Left lung (tissue), 10 donors: Measurements from ENCODE around the gene HYPK. TPM values are rescaled to one million over a fixed set of nuclear protein-coding genes. Genes with fewer than 3 reads are reported as not detected.

ENCODE experiments used
- ATAC-seq: fragments of 200-7000 bp; cut with Tn5 transposase; one replicate; pipeline ENCODE4 v1.9.1; 2020; ENCODE audit warnings: moderate library complexity
- DNase-seq, 4 donors: peaks; one replicate each; pipeline ENCODE4 v3.0.0-alpha.2; 2013 to 2020
- H3K27ac ChIP-seq, 2 donors: fragments of 200-600 bp; sonication (generic) in 1 of 2; one replicate each; pipeline versions ENCODE4 v1.5.0 to v1.8.0; 2020 to 2021
- H3K27me3 ChIP-seq, 2 donors: fragments of 200-600 bp; sonication (generic) in 1 of 2; one replicate each; pipeline versions ENCODE4 v1.5.0 to v1.8.0; 2020 to 2021
- H3K36me3 ChIP-seq, 2 donors: fragments of 200-600 bp; sonication (generic) in 1 of 2; one replicate each; pipeline versions ENCODE4 v1.5.0 to v1.8.0; 2020 to 2021
- H3K4me1 ChIP-seq, 2 donors: fragments of 200-600 bp; one replicate each; pipeline ENCODE4 v1.8.0; 2021
- H3K4me3 ChIP-seq, 2 donors: fragments of 200-600 bp; sonication (generic) in 1 of 2; one replicate each; pipeline versions ENCODE4 v1.5.0 to v1.8.0; 2020 to 2021; ENCODE audit warnings: mild to moderate bottlenecking in 1 of 2
- H3K9me3 ChIP-seq, 2 donors: fragments of 200-600 bp; sonication (generic) in 1 of 2; one replicate each; pipeline versions ENCODE4 v1.5.0 to v1.8.0; 2020 to 2021
- CTCF ChIP-seq, 2 donors: fragments of 200-600 bp; sonication (generic) in 1 of 2; IDR thresholded peaks; one replicate each; pipeline versions ENCODE4 v1.5.0 to v1.8.0; 2021; ENCODE audit warnings: antibody characterized with exemption in 2 of 2
- intact Hi-C, 2 donors: fragments of 100-400 bp; cut with DNase I; formaldehyde crosslinking; loops; one replicate each; pipeline versions ENCODE4 v1.11.2 to v1.14.2; 2022
- microRNA-seq, 2 donors: library from miRNA; unstranded; fragments of <30 nt; microRNA quantifications; one replicate each; pipeline ENCODE4, GENCODE V29; 2019
- polyA plus RNA-seq, 6 donors: library from polyadenylated mRNA; unstranded; fragments of 120-200 nt; gene quantifications; one replicate each; pipeline ENCODE4 v1.2.1, GENCODE V29; 2013; ENCODE audit not compliant: insufficient read length in 6 of 6
- total RNA-seq, 2 donors: library from RNA; stranded (reverse); fragmentation: NEBNext Ultra II Directional; extraction: Animal tissue kit (Norgen Biotek cat#: 25700); gene quantifications; one replicate each; pipeline ENCODE4 v1.2.1, GENCODE V29; 2021
- donor health status: DM: no; HTN: yes; CAD: no.
- donor health status: DM: no; HTN: no; CAD: no.

HYPK gene
- total and polyA plus RNA-seq, 8 donors = 9.2 to 28.1 (median 15.7) TPM

GRCh38 chr15:43845421-43845820, 45.0 kb downstream of the HYPK start:
- Histone ChIP-seq H3K4me1 (no peaks in the 10 kb centered on the region), H3K9me3 (no peaks in the 10 kb centered on the region), H3K36me3 (peaks cover 0 to 60% of the 10 kb centered on the region in 2 donors), H3K27ac (no peak overlapping the region), H3K4me3 (no peak overlapping the region), H3K27me3 (no peaks in the 10 kb centered on the region)
- intact Hi-C loops = no loop called here
- TF ChIP-seq CTCF (IDR thresholded peaks at IDR 0.05) = no peak
- no peak for ATAC-seq
- no peak for DNase-seq

- no peaks in the 10 kb centered on the region for H3K4me1 ChIP-seq
- peaks cover 0 to 59% of the 10 kb centered on the region in 2 donors for H3K36me3 ChIP-seq
- H3K27me3 ChIP-seq = no peaks in the 10 kb centered on the region
- intact Hi-C loops = no loop called here
- H3K4me3 ChIP-seq = no peak overlapping the region
- DNase-seq (no peak), ATAC-seq (no peak)
- no peak for TF ChIP-seq CTCF (IDR thresholded peaks at IDR 0.05)
- H3K9me3 ChIP-seq = no peaks in the 10 kb centered on the region
- no peak overlapping the region for H3K27ac ChIP-seq
These were observed 50.9 kb downstream of the HYPK start for GRCh38 chr15:43851251-43851650.

- Histone ChIP-seq H3K27me3 (no peaks in the 10 kb centered on the region), H3K4me3 (no peak overlapping the region), H3K27ac (no peak overlapping the region), H3K36me3 (peaks cover 0 to 54% of the 10 kb centered on the region in 2 donors), H3K4me1 (no peaks in the 10 kb centered on the region), H3K9me3 (no peaks in the 10 kb centered on the region)
- no peak for TF ChIP-seq CTCF (IDR thresholded peaks at IDR 0.05)
- intact Hi-C loops = no loop called here
- DNase-seq (no peak), ATAC-seq (no peak)
These were observed 52.2 kb downstream of the HYPK start for GRCh38 chr15:43852607-43853006.

Small RNA genes within 50 kb of the gene (microRNA-seq; reads per million reads assigned to microRNA genes)
- 0 reads per million in 2 donors for gene MIR1282

Other genes starting within 250 kb of the HYPK start
- gene PPIP5K1, start 210.4 kb upstream of the HYPK start, total RNA-seq = 10 to 100 TPM; 28.6 to 35.7 TPM
- gene PPIP5K1, start 210.4 kb upstream of the HYPK start, polyA plus RNA-seq = 10 to 100 TPM; 20.2 to 30.6 (median 26.6) TPM
- gene CKMT1B, start 206.6 kb upstream of the HYPK start, total RNA-seq = 10 to 100 TPM in 1 of 2 donors, 1 to 10 TPM in 1; 3.7 to 11.3 TPM
- gene CKMT1B, start 206.6 kb upstream of the HYPK start, polyA plus RNA-seq = under 1 TPM in 5 of 6 donors, not detected in 1; 0.10 to 0.69 (median 0.43) TPM
- gene STRC, start 181.8 kb upstream of the HYPK start, total RNA-seq = under 1 TPM; 0.15 to 0.29 TPM
- gene STRC, start 181.8 kb upstream of the HYPK start, polyA plus RNA-seq = 1 to 10 TPM in 3 of 6 donors, under 1 TPM in 3; 0.67 to 1.3 (median 0.88) TPM
- 1 to 10 TPM; 2.8 to 4.0 TPM for gene CATSPER2, start 151.8 kb upstream of the HYPK start, total RNA-seq
- gene CATSPER2, start 151.8 kb upstream of the HYPK start, polyA plus RNA-seq = 10 to 100 TPM in 2 of 6 donors, 1 to 10 TPM in 4; 7.5 to 10.6 (median 9.4) TPM
- 10 to 100 TPM in 1 of 2 donors, 1 to 10 TPM in 1; 6.2 to 16.8 TPM for gene CKMT1A, start 106.7 kb upstream of the HYPK start, total RNA-seq
- gene CKMT1A, start 106.7 kb upstream of the HYPK start, polyA plus RNA-seq = under 1 TPM in 4 of 6 donors, not detected in 2; 0.18 to 0.49 (median 0.40) TPM
- gene PDIA3, start 54.2 kb upstream of the HYPK start, total RNA-seq = 100 to 1,000 TPM; 518 to 633 TPM
- 100 to 1,000 TPM; 426 to 576 (median 504) TPM for gene PDIA3, start 54.2 kb upstream of the HYPK start, polyA plus RNA-seq
- gene ELL3, start 23.6 kb upstream of the HYPK start, total RNA-seq = 10 to 100 TPM in 1 of 2 donors, 1 to 10 TPM in 1; 4.4 to 14.5 TPM
- 1 to 10 TPM; 4.8 to 8.7 (median 6.1) TPM for gene ELL3, start 23.6 kb upstream of the HYPK start, polyA plus RNA-seq
- gene SERF2, start 8.3 kb upstream of the HYPK start, total RNA-seq = 1,000 to 10,000 TPM in 1 of 2 donors, 100 to 1,000 TPM in 1; 930 to 1,311 TPM
- 100 to 1,000 TPM; 501 to 612 (median 552) TPM for gene SERF2, start 8.3 kb upstream of the HYPK start, polyA plus RNA-seq
- under 1 TPM; 0.10 to 0.12 TPM for gene SERINC4, start 379 bp upstream of the HYPK start, total RNA-seq
- gene SERINC4, start 379 bp upstream of the HYPK start, polyA plus RNA-seq = under 1 TPM in 2 of 6 donors, not detected in 4; 0.22 to 0.31 TPM
- 10 to 100 TPM; 21.9 to 22.5 TPM for gene MFAP1, start 24.1 kb downstream of the HYPK start, total RNA-seq
- 10 to 100 TPM; 47.3 to 58.6 (median 54.2) TPM for gene MFAP1, start 24.1 kb downstream of the HYPK start, polyA plus RNA-seq
- gene WDR76, start 26.4 kb downstream of the HYPK start, total RNA-seq = 10 to 100 TPM in 1 of 2 donors, 1 to 10 TPM in 1; 8.6 to 13.4 TPM
- gene WDR76, start 26.4 kb downstream of the HYPK start, polyA plus RNA-seq = 10 to 100 TPM; 15.0 to 23.1 (median 16.9) TPM